Activated naive CD8-positive, alpha-beta T cell treated with anti-CD3 and anti-CD28 coated beads, Interleukin-2, amount 50 U/mL, for 24 hours (primary cell): ENCODE measurements around the gene GTF2F2.
"Not testable (repeated sequence)": the region's sequence is repeated elsewhere in the genome, so short reads cannot be mapped to it uniquely, and the experiment has no call there.

Experiments used
- ATAC-seq: fragments of 150-1000 bp; cut with Tn5 transposase; one replicate; pipeline ENCODE4 v1.10.0; 2021
- DNase-seq: peaks from one replicate; pipeline ENCODE4 v3.0.0; 2021
- H3K27ac Mint-ChIP-seq: one replicate; pipeline ENCODE4 v1.8.0; 2021; ENCODE audit warnings: mild to moderate bottlenecking, mixed read lengths
- H3K27me3 Mint-ChIP-seq: one replicate; pipeline ENCODE4 v1.8.0; 2021; ENCODE audit warnings: mixed read lengths
- H3K36me3 Mint-ChIP-seq: one replicate; pipeline ENCODE4 v1.8.0; 2021; ENCODE audit warnings: low read depth, mixed read lengths
- H3K4me1 Mint-ChIP-seq: one replicate; pipeline ENCODE4 v1.8.0; 2021; ENCODE audit warnings: mixed read lengths
- H3K4me3 Mint-ChIP-seq: one replicate; pipeline ENCODE4 v1.8.0; 2021; ENCODE audit warnings: mild to moderate bottlenecking, moderate library complexity, mixed read lengths
- H3K9me3 Mint-ChIP-seq: one replicate; pipeline ENCODE4 v1.8.0; 2021; ENCODE audit warnings: mixed read lengths

GTF2F2 gene

GRCh38 chr13:45297456-45298205 lies 177.3 kb downstream of the GTF2F2 start:
- DNase-seq (no peak), ATAC-seq (peak; percentile 73)
- peaks cover 38% of the 10 kb centered on the region for H3K4me1 Mint-ChIP-seq
- peak overlapping the region; percentile 5 for H3K27ac Mint-ChIP-seq
- peaks cover 4% of the 10 kb centered on the region for H3K36me3 Mint-ChIP-seq
- H3K4me3 Mint-ChIP-seq: no peak overlapping the region
- H3K9me3 Mint-ChIP-seq: no peaks in the 10 kb centered on the region
- H3K27me3 Mint-ChIP-seq: peaks cover 2% of the 10 kb centered on the region

GRCh38 chr13:45298206-45298505 lies 177.8 kb downstream of the GTF2F2 start:
- H3K4me1 Mint-ChIP-seq: peaks cover 38% of the 10 kb centered on the region
- ATAC-seq: peak; percentile 22
- no peak for DNase-seq
- no peak overlapping the region for H3K4me3 Mint-ChIP-seq
- H3K9me3 Mint-ChIP-seq: no peaks in the 10 kb centered on the region
- peaks cover 4% of the 10 kb centered on the region for H3K36me3 Mint-ChIP-seq
- H3K27me3 Mint-ChIP-seq: peaks cover 2% of the 10 kb centered on the region
- peak overlapping the region; percentile 5 for H3K27ac Mint-ChIP-seq

- not testable (repeated sequence) for H3K9me3 Mint-ChIP-seq, H3K27me3 Mint-ChIP-seq, DNase-seq, ATAC-seq, H3K27ac Mint-ChIP-seq, H3K4me3 Mint-ChIP-seq, H3K36me3 Mint-ChIP-seq
- H3K4me1 Mint-ChIP-seq: peaks cover 38% of the 10 kb centered on the region
Observed at GRCh38 chr13:45298550-45298949, 178.2 kb downstream of the GTF2F2 start.

- DNase-seq: no peak
- H3K4me1 Mint-ChIP-seq: peaks cover 38% of the 10 kb centered on the region
- H3K4me3 Mint-ChIP-seq: no peak overlapping the region
- no peaks in the 10 kb centered on the region for H3K9me3 Mint-ChIP-seq
- H3K27ac Mint-ChIP-seq: no peak overlapping the region
- no peak for ATAC-seq
- H3K27me3 Mint-ChIP-seq: peaks cover 2% of the 10 kb centered on the region
- H3K36me3 Mint-ChIP-seq: peaks cover 4% of the 10 kb centered on the region
Observed at GRCh38 chr13:45299194-45299593, 178.9 kb downstream of the GTF2F2 start.

GRCh38 chr13:45300190-45300985 lies 180.1 kb downstream of the GTF2F2 start:
- no peak for ATAC-seq
- Mint-ChIP-seq H3K27ac (no peak overlapping the region), H3K9me3 (no peaks in the 10 kb centered on the region), H3K4me3 (no peak overlapping the region), H3K36me3 (peaks cover 4% of the 10 kb centered on the region), H3K4me1 (peaks cover 33% of the 10 kb centered on the region), H3K27me3 (peaks cover 2% of the 10 kb centered on the region)
- DNase-seq: no peak

- H3K27ac Mint-ChIP-seq: no peak overlapping the region
- no peak overlapping the region for H3K4me3 Mint-ChIP-seq
- no peak for DNase-seq
- peaks cover 4% of the 10 kb centered on the region for H3K36me3 Mint-ChIP-seq
- peaks cover 24% of the 10 kb centered on the region for H3K4me1 Mint-ChIP-seq
- no peaks in the 10 kb centered on the region for H3K9me3 Mint-ChIP-seq
- peaks cover 2% of the 10 kb centered on the region for H3K27me3 Mint-ChIP-seq
- no peak for ATAC-seq
Observed at GRCh38 chr13:45301263-45301662, 181.0 kb downstream of the GTF2F2 start.

GRCh38 chr13:45302507-45302906 lies 182.2 kb downstream of the GTF2F2 start:
- DNase-seq (no peak), ATAC-seq (no peak)
- Mint-ChIP-seq H3K36me3 (no peaks in the 10 kb centered on the region), H3K4me3 (no peak overlapping the region), H3K9me3 (no peaks in the 10 kb centered on the region), H3K27ac (no peak overlapping the region), H3K27me3 (peaks cover 3% of the 10 kb centered on the region), H3K4me1 (peaks cover 15% of the 10 kb centered on the region)

GRCh38 chr13:45303026-45303425 lies 182.7 kb downstream of the GTF2F2 start:
- Mint-ChIP-seq H3K4me1 (peaks cover 10% of the 10 kb centered on the region), H3K36me3 (no peaks in the 10 kb centered on the region), H3K4me3 (no peak overlapping the region), H3K27me3 (peaks cover 3% of the 10 kb centered on the region), H3K27ac (no peak overlapping the region), H3K9me3 (no peaks in the 10 kb centered on the region)
- DNase-seq: no peak
- no peak for ATAC-seq

GRCh38 chr13:45303866-45304265 lies 183.6 kb downstream of the GTF2F2 start:
- Mint-ChIP-seq H3K9me3 (no peaks in the 10 kb centered on the region), H3K27me3 (peaks cover 3% of the 10 kb centered on the region), H3K27ac (no peak overlapping the region), H3K4me1 (peaks cover 4% of the 10 kb centered on the region), H3K4me3 (no peak overlapping the region), H3K36me3 (no peaks in the 10 kb centered on the region)
- DNase-seq: no peak
- ATAC-seq: no peak

- no peaks in the 10 kb centered on the region for H3K36me3 Mint-ChIP-seq
- ATAC-seq (no peak), DNase-seq (no peak)
- no peak overlapping the region for H3K4me3 Mint-ChIP-seq
- no peaks in the 10 kb centered on the region for H3K9me3 Mint-ChIP-seq
- H3K4me1 Mint-ChIP-seq: peaks cover 10% of the 10 kb centered on the region
- no peak overlapping the region for H3K27ac Mint-ChIP-seq
- peaks cover 6% of the 10 kb centered on the region for H3K27me3 Mint-ChIP-seq
Observed at GRCh38 chr13:45305079-45305478, 184.8 kb downstream of the GTF2F2 start.

GRCh38 chr13:45306966-45307365 lies 186.7 kb downstream of the GTF2F2 start:
- DNase-seq (no peak), ATAC-seq (no peak)
- Mint-ChIP-seq H3K9me3 (no peaks in the 10 kb centered on the region), H3K4me1 (peaks cover 21% of the 10 kb centered on the region), H3K4me3 (no peak overlapping the region), H3K36me3 (no peaks in the 10 kb centered on the region), H3K27me3 (peaks cover 10% of the 10 kb centered on the region), H3K27ac (no peak overlapping the region)

- DNase-seq: no peak
- Mint-ChIP-seq H3K36me3 (no peaks in the 10 kb centered on the region), H3K4me1 (peaks cover 21% of the 10 kb centered on the region), H3K9me3 (no peaks in the 10 kb centered on the region), H3K27me3 (peaks cover 9% of the 10 kb centered on the region), H3K4me3 (peak overlapping the region; percentile 77), H3K27ac (no peak overlapping the region)
- no peak for ATAC-seq
Observed at GRCh38 chr13:45310341-45311131, 190.2 kb downstream of the GTF2F2 start.

- Mint-ChIP-seq H3K36me3 (no peaks in the 10 kb centered on the region), H3K9me3 (no peaks in the 10 kb centered on the region), H3K4me1 (peaks cover 15% of the 10 kb centered on the region), H3K27ac (no peak overlapping the region), H3K4me3 (no peak overlapping the region), H3K27me3 (peaks cover 4% of the 10 kb centered on the region)
- DNase-seq (no peak), ATAC-seq (no peak)
Observed at GRCh38 chr13:45314822-45315221, 194.5 kb downstream of the GTF2F2 start.

GRCh38 chr13:45315520-45316167 lies 195.3 kb downstream of the GTF2F2 start:
- Mint-ChIP-seq H3K27ac (no peak overlapping the region), H3K27me3 (peaks cover 4% of the 10 kb centered on the region), H3K4me3 (no peak overlapping the region), H3K9me3 (no peaks in the 10 kb centered on the region), H3K36me3 (no peaks in the 10 kb centered on the region), H3K4me1 (peaks cover 11% of the 10 kb centered on the region)
- DNase-seq: no peak
- ATAC-seq: no peak
